GM12872 (cell line): Measurements from ENCODE around the gene B4GALT1.

Experiments
- CTCF ChIP-seq: IDR thresholded peaks from 3 replicates; pipeline ENCODE4 v1.5.1; 2011; ENCODE audit warnings: low read depth, mild to moderate bottlenecking, low read length, moderate library complexity; ENCODE audit not compliant: insufficient read depth

The B4GALT1 gene

GRCh38 chr9:33148367-33149014 lies 18.6 kb downstream of the B4GALT1 start:
- no peak for TF ChIP-seq CTCF

- no peak for TF ChIP-seq CTCF
Measured at GRCh38 chr9:33147416-33148169, 19.5 kb downstream of the B4GALT1 start.

- no peak for TF ChIP-seq CTCF
Measured at GRCh38 chr9:33146298-33146697, 20.8 kb downstream of the B4GALT1 start.

GRCh38 chr9:33144551-33144950 lies 22.6 kb downstream of the B4GALT1 start:
- TF ChIP-seq CTCF: no peak

GRCh38 chr9:33143241-33143661 lies 23.9 kb downstream of the B4GALT1 start:
- TF ChIP-seq CTCF: no peak

GRCh38 chr9:33142535-33142934 lies 24.6 kb downstream of the B4GALT1 start:
- TF ChIP-seq CTCF: no peak

GRCh38 chr9:33140401-33141360 lies 26.5 kb downstream of the B4GALT1 start:
- TF ChIP-seq CTCF: no peak
